ENCODE data around the gene TMEM179B.
"Not testable (repeated sequence)": the region's sequence is repeated elsewhere in the genome, so short reads cannot be mapped to it uniquely, and the experiment has no call there.

Gene TMEM179B

DNA sequence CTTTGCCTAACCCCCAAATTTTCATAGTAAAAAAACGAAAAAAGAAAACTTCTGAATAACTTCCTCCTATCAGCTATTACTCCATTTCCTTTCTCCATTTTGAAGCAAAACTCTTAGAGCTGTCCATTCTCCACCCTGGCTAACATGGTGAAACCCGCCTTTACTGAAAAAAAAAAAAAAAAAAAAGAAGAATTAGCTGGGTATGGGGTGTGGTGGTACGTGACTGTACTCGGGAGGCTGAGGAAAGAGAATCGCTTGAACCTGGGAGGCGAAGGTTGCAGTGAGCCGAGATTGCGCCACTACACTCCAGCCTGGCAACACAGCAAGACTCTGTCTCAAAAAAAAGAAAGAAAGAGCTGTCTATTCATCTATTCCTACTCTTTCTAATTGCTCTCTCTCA lies 29.4 kb downstream of the TMEM179B start:
- Histone ChIP-seq H3K4me1 (ENCODE audit: control insufficient read depth in 1 of 2, insufficient read depth in 2 of 2, low read length in 2 of 2) (no peaks in the 10 kb centered on the region), H3K4me3 (ENCODE audit: low read depth in 1 of 2, low read length in 2 of 2) (no peak overlapping the region), H3K9me3 (ENCODE audit: control insufficient read depth in 1 of 2, low read length in 2 of 2) (no peaks in the 10 kb centered on the region), H3K27ac (ENCODE audit: low read length) (no peak overlapping the region), H3K27me3 (ENCODE audit: low read depth, low read length) (no peaks in the 10 kb centered on the region), H3K36me3 (ENCODE audit: control insufficient read depth in 1 of 2, insufficient read depth in 2 of 2, low read length in 2 of 2) (peaks cover 5 to 43% of the 10 kb centered on the region in 2 donors)

GRCh38 chr11:62817129-62817528 lies 29.9 kb downstream of the TMEM179B start:
- Histone ChIP-seq H3K4me1 (ENCODE audit: control insufficient read depth in 1 of 2, insufficient read depth in 2 of 2, low read length in 2 of 2) (no peaks in the 10 kb centered on the region), H3K4me3 (ENCODE audit: low read depth in 1 of 2, low read length in 2 of 2) (no peak overlapping the region), H3K27ac (ENCODE audit: low read length) (no peak overlapping the region), H3K36me3 (ENCODE audit: control insufficient read depth in 1 of 2, insufficient read depth in 2 of 2, low read length in 2 of 2) (peaks cover 5 to 48% of the 10 kb centered on the region in 2 donors), H3K27me3 (ENCODE audit: low read depth, low read length) (no peaks in the 10 kb centered on the region), H3K9me3 (ENCODE audit: control insufficient read depth in 1 of 2, low read length in 2 of 2) (no peaks in the 10 kb centered on the region)

GRCh38 chr11:62823677-62824076 lies 36.5 kb downstream of the TMEM179B start:
- Histone ChIP-seq H3K27ac (ENCODE audit: low read length) (no peak overlapping the region), H3K4me3 (ENCODE audit: low read depth in 1 of 2, low read length in 2 of 2) (no peak overlapping the region), H3K36me3 (ENCODE audit: control insufficient read depth in 1 of 2, insufficient read depth in 2 of 2, low read length in 2 of 2) (peaks cover 42 to 74% of the 10 kb centered on the region in 2 donors), H3K4me1 (ENCODE audit: control insufficient read depth in 1 of 2, insufficient read depth in 2 of 2, low read length in 2 of 2) (peaks cover 0 to 1% of the 10 kb centered on the region in 2 donors), H3K27me3 (ENCODE audit: low read depth, low read length) (no peaks in the 10 kb centered on the region), H3K9me3 (ENCODE audit: control insufficient read depth in 1 of 2, low read length in 2 of 2) (no peaks in the 10 kb centered on the region)

DNA sequence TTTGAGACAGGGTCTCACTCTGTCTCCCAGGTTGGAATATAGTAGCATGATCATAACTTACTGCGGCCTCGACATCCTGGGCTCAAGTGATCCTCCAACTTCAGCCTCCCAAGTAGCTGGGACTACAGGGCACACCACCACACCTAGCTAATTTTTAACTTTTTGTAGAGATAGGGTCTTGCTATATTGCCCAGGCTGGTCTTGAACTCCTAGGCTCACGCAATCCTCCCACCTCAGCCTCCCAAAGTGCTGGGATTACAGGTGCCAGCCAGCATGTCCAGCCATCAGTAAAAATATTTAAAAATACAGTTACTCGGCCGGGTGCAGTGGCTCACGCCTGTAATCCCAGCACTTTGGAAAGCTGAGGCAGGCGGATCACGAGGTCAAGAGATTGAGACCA lies 40.9 kb downstream of the TMEM179B start:
- H3K27ac ChIP-seq (ENCODE audit: low read length); H3K9me3 ChIP-seq (ENCODE audit: control insufficient read depth in 1 of 2, low read length in 2 of 2); H3K4me3 ChIP-seq (ENCODE audit: low read depth in 1 of 2, low read length in 2 of 2); H3K27me3 ChIP-seq (ENCODE audit: low read depth, low read length): not testable (repeated sequence)
- Histone ChIP-seq H3K36me3 (ENCODE audit: control insufficient read depth in 1 of 2, insufficient read depth in 2 of 2, low read length in 2 of 2) (peaks cover 34 to 42% of the 10 kb centered on the region in 2 donors), H3K4me1 (ENCODE audit: control insufficient read depth in 1 of 2, insufficient read depth in 2 of 2, low read length in 2 of 2) (peaks cover 8 to 28% of the 10 kb centered on the region in 2 donors)

- no peaks in the 10 kb centered on the region for H3K9me3 ChIP-seq (ENCODE audit: control insufficient read depth in 1 of 2, low read length in 2 of 2)
- no peaks in the 10 kb centered on the region for H3K27me3 ChIP-seq (ENCODE audit: low read depth, low read length)
- peaks cover 8 to 37% of the 10 kb centered on the region in 2 donors for H3K4me1 ChIP-seq (ENCODE audit: control insufficient read depth in 1 of 2, insufficient read depth in 2 of 2, low read length in 2 of 2)
- H3K27ac ChIP-seq (ENCODE audit: low read length): peak overlapping the region; percentile 97
- H3K36me3 ChIP-seq (ENCODE audit: control insufficient read depth in 1 of 2, insufficient read depth in 2 of 2, low read length in 2 of 2): peaks cover 26 to 31% of the 10 kb centered on the region in 2 donors
- peak overlapping the region; percentile 90 to 94 for H3K4me3 ChIP-seq (ENCODE audit: low read depth in 1 of 2, low read length in 2 of 2)
Observed at GRCh38 chr11:62830904-62831519, 43.8 kb downstream of the TMEM179B start.

- Histone ChIP-seq H3K4me1 (ENCODE audit: control insufficient read depth in 1 of 2, insufficient read depth in 2 of 2, low read length in 2 of 2) (peaks cover 8 to 37% of the 10 kb centered on the region in 2 donors), H3K27me3 (ENCODE audit: low read depth, low read length) (no peaks in the 10 kb centered on the region), H3K4me3 (ENCODE audit: low read depth in 1 of 2, low read length in 2 of 2) (peak within 1 kb of the TSS; percentile 90 to 94), H3K27ac (ENCODE audit: low read length) (peak within 1 kb of the TSS; percentile 97), H3K9me3 (ENCODE audit: control insufficient read depth in 1 of 2, low read length in 2 of 2) (no peaks in the 10 kb centered on the region), H3K36me3 (ENCODE audit: control insufficient read depth in 1 of 2, insufficient read depth in 2 of 2, low read length in 2 of 2) (peaks cover 26 to 35% of the 10 kb centered on the region in 2 donors)
Observed at GRCh38 chr11:62831520-62832335, 44.5 kb downstream of the TMEM179B start, which contains the start of gene STX5. Gene STX5 (minus strand): TSS chr11:62832051. CDS start chr11:62831243, 808 bp downstream.

GRCh38 chr11:62832336-62833234 lies 45.4 kb downstream of the TMEM179B start, which contains the start of gene TEX54:
Gene TEX54 (minus strand): TSS chr11:62832841.
- peaks cover 18 to 27% of the 10 kb centered on the region in 2 donors for H3K36me3 ChIP-seq (ENCODE audit: control insufficient read depth in 1 of 2, insufficient read depth in 2 of 2, low read length in 2 of 2)
- peak within 1 kb of the TSS; percentile 90 to 94 for H3K4me3 ChIP-seq (ENCODE audit: low read depth in 1 of 2, low read length in 2 of 2)
- H3K27ac ChIP-seq (ENCODE audit: low read length): peak within 1 kb of the TSS; percentile 97
- H3K9me3 ChIP-seq (ENCODE audit: control insufficient read depth in 1 of 2, low read length in 2 of 2): no peaks in the 10 kb centered on the region
- no peaks in the 10 kb centered on the region for H3K27me3 ChIP-seq (ENCODE audit: low read depth, low read length)
- peaks cover 8 to 37% of the 10 kb centered on the region in 2 donors for H3K4me1 ChIP-seq (ENCODE audit: control insufficient read depth in 1 of 2, insufficient read depth in 2 of 2, low read length in 2 of 2)

- Histone ChIP-seq H3K36me3 (ENCODE audit: control insufficient read depth in 1 of 2, insufficient read depth in 2 of 2, low read length in 2 of 2) (peaks cover 15 to 31% of the 10 kb centered on the region in 2 donors), H3K4me1 (ENCODE audit: control insufficient read depth in 1 of 2, insufficient read depth in 2 of 2, low read length in 2 of 2) (peaks cover 8 to 31% of the 10 kb centered on the region in 2 donors), H3K27ac (ENCODE audit: low read length) (no peak overlapping the region), H3K9me3 (ENCODE audit: control insufficient read depth in 1 of 2, low read length in 2 of 2) (no peaks in the 10 kb centered on the region), H3K4me3 (ENCODE audit: low read depth in 1 of 2, low read length in 2 of 2) (no peak overlapping the region), H3K27me3 (ENCODE audit: low read depth, low read length) (no peaks in the 10 kb centered on the region)
Observed at GRCh38 chr11:62835336-62835735, 48.1 kb downstream of the TMEM179B start.

DNA sequence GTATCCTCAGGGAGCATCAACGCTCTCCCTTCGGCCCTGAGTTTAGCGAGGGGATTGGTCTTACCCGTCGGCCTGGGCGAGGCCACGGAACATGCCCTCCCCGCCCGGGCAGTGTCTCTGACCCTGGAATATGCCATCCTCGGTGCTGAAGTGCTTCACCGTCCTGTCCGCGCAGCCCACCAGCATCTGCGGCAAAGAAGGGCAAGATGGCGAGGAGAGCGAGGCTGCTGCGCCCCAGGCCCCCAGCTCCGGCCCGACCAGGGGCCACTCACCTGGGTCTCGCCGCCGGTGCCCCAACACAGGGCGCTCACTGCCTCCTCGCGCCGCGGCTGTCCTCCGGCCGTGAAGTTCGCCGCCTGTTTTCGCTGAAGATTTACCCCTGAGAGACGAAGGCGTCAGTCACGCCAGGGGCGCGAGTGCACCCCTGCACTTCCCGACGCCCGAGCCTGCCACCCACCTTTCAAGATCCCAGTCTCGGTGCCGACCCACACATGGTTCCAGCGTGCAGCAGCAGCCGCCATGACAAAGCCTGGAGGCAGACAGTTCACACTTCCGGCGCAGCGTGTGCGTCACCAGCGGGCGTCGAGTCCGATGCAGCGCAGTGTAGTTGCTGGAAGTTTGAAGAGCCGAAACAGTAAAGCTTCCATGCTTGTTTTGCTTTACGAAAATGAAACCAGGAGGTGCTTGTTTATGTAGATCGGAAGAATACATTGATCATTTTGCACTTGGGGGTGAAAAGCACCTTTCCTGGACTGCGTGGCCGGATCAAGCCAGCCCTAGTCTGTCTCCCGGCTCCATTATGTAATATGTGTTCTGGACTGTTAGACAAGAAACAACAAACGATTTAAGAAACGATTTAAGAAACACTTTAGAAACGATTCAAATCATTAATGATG lies 52.1 kb downstream of the TMEM179B start, which contains the start of gene WDR74:
TSS of gene WDR74 (minus strand) at position 541 of the 896 bp plus-strand sequence. CDS start at position 521, 20 bp downstream.
- Histone ChIP-seq H3K4me3 (ENCODE audit: low read depth in 1 of 2, low read length in 2 of 2) (peak within 1 kb of the TSS; percentile 89 to 99), H3K36me3 (ENCODE audit: control insufficient read depth in 1 of 2, insufficient read depth in 2 of 2, low read length in 2 of 2) (peaks cover 15 to 28% of the 10 kb centered on the region in 2 donors), H3K4me1 (ENCODE audit: control insufficient read depth in 1 of 2, insufficient read depth in 2 of 2, low read length in 2 of 2) (peaks cover 3 to 9% of the 10 kb centered on the region in 2 donors), H3K27me3 (ENCODE audit: low read depth, low read length) (no peaks in the 10 kb centered on the region), H3K27ac (ENCODE audit: low read length) (peak within 1 kb of the TSS; percentile 97), H3K9me3 (ENCODE audit: control insufficient read depth in 1 of 2, low read length in 2 of 2) (no peaks in the 10 kb centered on the region)
